Neutrophil (primary cell): ENCODE data around the gene ZC3H12D.
A peak's percentile ranks its signal among the peaks of the same experiment; 100 is the strongest.

Source experiments
- H3K27ac ChIP-seq: fragments of 200-600 bp; sonication (generic); 2 replicates; pipeline ENCODE4 v1.5.1; 2016; ENCODE audit warnings: mild to moderate bottlenecking, moderate library complexity
- H3K27me3 ChIP-seq: fragments of 200-600 bp; sonication (generic); 2 replicates; pipeline ENCODE4 v1.6.0; 2016; ENCODE audit warnings: mild to moderate bottlenecking
- H3K36me3 ChIP-seq: fragments of 200-600 bp; sonication (generic); 2 replicates; pipeline ENCODE4 v1.5.1; 2017
- H3K4me1 ChIP-seq, 2 experiments: fragments of 200-600 bp in 1 of 2; sonication (generic) in 1 of 2; 1 replicate in 1 of 2; 2 replicates in 1 of 2; pipeline versions ENCODE4 v1.5.1 to v1.6.1; 2013 to 2016; ENCODE audit warnings: low read depth in 1 of 2, low read length in 1 of 2, mild to moderate bottlenecking in 1 of 2, moderate library complexity in 1 of 2; ENCODE audit not compliant: control insufficient read depth in 1 of 2, insufficient read depth in 1 of 2
- H3K4me3 ChIP-seq, 2 experiments: fragments of 200-600 bp in 1 of 2; sonication (generic) in 1 of 2; 1 replicate in 1 of 2; 2 replicates in 1 of 2; pipeline ENCODE4 v1.5.1; 2013 to 2016; ENCODE audit warnings: low read depth in 1 of 2, low read length in 1 of 2, mild to moderate bottlenecking in 1 of 2, moderate library complexity in 1 of 2
- H3K9me3 ChIP-seq: fragments of 200-600 bp; sonication (generic); 2 replicates; pipeline ENCODE4 v1.5.1; 2016
- CTCF ChIP-seq: fragments of 200-600 bp; sonication (generic); IDR thresholded peaks from 2 replicates; pipeline ENCODE4 v1.5.1; 2016; ENCODE audit warnings: antibody characterized with exemption

The ZC3H12D gene

GRCh38 chr6:149450679-149451375, 34.0 kb downstream of the ZC3H12D start:
- Histone ChIP-seq H3K27ac (no peak overlapping the region), H3K36me3 (no peaks in the 10 kb centered on the region), H3K4me3 (peak overlapping the region in 1 of 2 experiments; percentile 28)

GRCh38 chr6:149449831-149450678, 34.8 kb downstream of the ZC3H12D start:
- Histone ChIP-seq H3K9me3 (no peaks in the 10 kb centered on the region), H3K4me3 (peak overlapping the region in 1 of 2 experiments; percentile 28), H3K4me1 (peaks cover 5 to 9% of the 10 kb centered on the region in 2 experiments), H3K36me3 (no peaks in the 10 kb centered on the region), H3K27ac (no peak overlapping the region), H3K27me3 (peaks cover 43% of the 10 kb centered on the region)
- no peak for TF ChIP-seq CTCF

More at GRCh38 chr6:149450679-149451375, 34.0 kb downstream of the ZC3H12D start:
- H3K27me3 ChIP-seq: peaks cover 43% of the 10 kb centered on the region
- TF ChIP-seq CTCF: no peak
- peaks cover 5 to 9% of the 10 kb centered on the region in 2 experiments for H3K4me1 ChIP-seq
- no peaks in the 10 kb centered on the region for H3K9me3 ChIP-seq

- H3K27ac ChIP-seq: no peak overlapping the region
- no peak overlapping the region for H3K4me3 ChIP-seq
- no peaks in the 10 kb centered on the region for H3K9me3 ChIP-seq
- H3K36me3 ChIP-seq: no peaks in the 10 kb centered on the region
- peaks cover 37% of the 10 kb centered on the region for H3K27me3 ChIP-seq
- TF ChIP-seq CTCF: no peak
- H3K4me1 ChIP-seq: peaks cover 5 to 9% of the 10 kb centered on the region in 2 experiments
Measured at GRCh38 chr6:149448821-149449453, 35.9 kb downstream of the ZC3H12D start.

GRCh38 chr6:149446791-149447376, 37.9 kb downstream of the ZC3H12D start:
- H3K4me3 ChIP-seq: no peak overlapping the region

More at GRCh38 chr6:149446791-149447376, 37.9 kb downstream of the ZC3H12D start:
- Histone ChIP-seq H3K4me1 (peaks cover 5 to 9% of the 10 kb centered on the region in 2 experiments), H3K27ac (no peak overlapping the region), H3K9me3 (no peaks in the 10 kb centered on the region), H3K36me3 (no peaks in the 10 kb centered on the region), H3K27me3 (peaks cover 23% of the 10 kb centered on the region)
- TF ChIP-seq CTCF: no peak
